B cell (primary cell): ENCODE results near the gene CD209.

Source experiments
- EZH2 ChIP-seq: IDR thresholded peaks from 2 replicates; pipeline ENCODE4 v1.6.1; 2012; ENCODE audit warnings: borderline replicate concordance, low read depth, mild to moderate bottlenecking, moderate library complexity, low read length; ENCODE audit not compliant: insufficient read depth, poor library complexity, severe bottlenecking
- TF ChIP-seq, protein P1 (sequence below): fragments of 200-600 bp; IDR thresholded peaks from one replicate; pipeline ENCODE4 v1.8.0; 2022; ENCODE audit warnings: antibody characterized with exemption, mild to moderate bottlenecking

GRCh38 chr19:7775761-7776160 is 28.4 kb upstream of the CD209 start:
- TF ChIP-seq, protein P1, sequence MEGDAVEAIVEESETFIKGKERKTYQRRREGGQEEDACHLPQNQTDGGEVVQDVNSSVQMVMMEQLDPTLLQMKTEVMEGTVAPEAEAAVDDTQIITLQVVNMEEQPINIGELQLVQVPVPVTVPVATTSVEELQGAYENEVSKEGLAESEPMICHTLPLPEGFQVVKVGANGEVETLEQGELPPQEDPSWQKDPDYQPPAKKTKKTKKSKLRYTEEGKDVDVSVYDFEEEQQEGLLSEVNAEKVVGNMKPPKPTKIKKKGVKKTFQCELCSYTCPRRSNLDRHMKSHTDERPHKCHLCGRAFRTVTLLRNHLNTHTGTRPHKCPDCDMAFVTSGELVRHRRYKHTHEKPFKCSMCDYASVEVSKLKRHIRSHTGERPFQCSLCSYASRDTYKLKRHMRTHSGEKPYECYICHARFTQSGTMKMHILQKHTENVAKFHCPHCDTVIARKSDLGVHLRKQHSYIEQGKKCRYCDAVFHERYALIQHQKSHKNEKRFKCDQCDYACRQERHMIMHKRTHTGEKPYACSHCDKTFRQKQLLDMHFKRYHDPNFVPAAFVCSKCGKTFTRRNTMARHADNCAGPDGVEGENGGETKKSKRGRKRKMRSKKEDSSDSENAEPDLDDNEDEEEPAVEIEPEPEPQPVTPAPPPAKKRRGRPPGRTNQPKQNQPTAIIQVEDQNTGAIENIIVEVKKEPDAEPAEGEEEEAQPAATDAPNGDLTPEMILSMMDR: no peak
- TF ChIP-seq EZH2: no peak
